HepG2 (cell line): ENCODE measurements around the gene OR6S1. TPM values are rescaled to one million over a fixed set of nuclear protein-coding genes. Genes with fewer than 3 reads are reported as not detected.

Experiments used
- ARHGAP35 ChIP-seq: sonication (generic); formaldehyde crosslinking; IDR thresholded peaks from 2 replicates; pipeline ENCODE4 v1.9.0; 2022; ENCODE audit warnings: mild to moderate bottlenecking, inconsistent platforms, moderate library complexity, missing genetic modification reagents, borderline replicate concordance
- ARID4A ChIP-seq: sonication (generic); formaldehyde crosslinking; IDR thresholded peaks from 2 replicates; pipeline ENCODE4 v1.5.0; 2020; ENCODE audit warnings: mild to moderate bottlenecking, missing genetic modification reagents, borderline replicate concordance
- BORCS8-MEF2B ChIP-seq: sonication (generic); formaldehyde crosslinking; IDR thresholded peaks from 2 replicates; pipeline ENCODE4 v1.8.0; 2022; ENCODE audit warnings: mild to moderate bottlenecking, missing genetic modification reagents
- CBFB ChIP-seq: sonication (generic); formaldehyde crosslinking; IDR thresholded peaks from 2 replicates; pipeline ENCODE4 v1.4.0; 2020; ENCODE audit warnings: missing genetic modification reagents
- CBX5 ChIP-seq: sonication (generic); formaldehyde crosslinking; IDR thresholded peaks from 2 replicates; pipeline ENCODE4 v1.4.0; 2020; ENCODE audit warnings: missing genetic modification reagents, borderline replicate concordance
- CEBPB ChIP-seq: IDR thresholded peaks from 2 replicates; pipeline ENCODE4 v1.6.1; 2011; ENCODE audit warnings: low read depth, low read length, improper control_type of control experiment, borderline replicate concordance
- DMAP1 ChIP-seq: IDR thresholded peaks from 2 replicates; pipeline ENCODE4 v1.6.1; 2016
- MEF2D ChIP-seq: sonication (generic); formaldehyde crosslinking; IDR thresholded peaks from 2 replicates; pipeline ENCODE4 v1.5.1; 2020; ENCODE audit warnings: mild to moderate bottlenecking, missing genetic modification reagents
- NFE2L1 ChIP-seq: sonication (generic); formaldehyde crosslinking; IDR thresholded peaks from 2 replicates; pipeline ENCODE4 v1.4.0; 2020; ENCODE audit warnings: missing genetic modification reagents, mild to moderate bottlenecking, borderline replicate concordance
- NRL ChIP-seq: sonication (generic); formaldehyde crosslinking; IDR thresholded peaks from 2 replicates; pipeline ENCODE4 v1.5.0; 2020; ENCODE audit warnings: missing genetic modification reagents, mild to moderate bottlenecking, moderate library complexity, borderline replicate concordance
- SSRP1 ChIP-seq: IDR thresholded peaks from 2 replicates; pipeline ENCODE4 v1.6.1; 2016; ENCODE audit warnings: control low read depth
- ZBTB20 ChIP-seq: sonication (generic); formaldehyde crosslinking; IDR thresholded peaks from 2 replicates; pipeline ENCODE4 v1.8.1; 2023; ENCODE audit warnings: missing genetic modification reagents, low read depth, mild to moderate bottlenecking, borderline replicate concordance
- ZFX ChIP-seq: sonication (generic); formaldehyde crosslinking; IDR thresholded peaks from 2 replicates; pipeline ENCODE4 v1.4.0; 2020; ENCODE audit warnings: mild to moderate bottlenecking, low read depth, missing genetic modification reagents, moderate library complexity
- ZMYM3 ChIP-seq: sonication (generic); formaldehyde crosslinking; IDR thresholded peaks from 2 replicates; pipeline ENCODE4 v1.5.1; 2020; ENCODE audit warnings: mild to moderate bottlenecking, missing genetic modification reagents
- ZNF232 ChIP-seq: sonication (generic); formaldehyde crosslinking; IDR thresholded peaks from 2 replicates; pipeline ENCODE4 v1.4.0; 2020; ENCODE audit warnings: missing genetic modification reagents, borderline replicate concordance
- ZNF543 ChIP-seq: sonication (generic); formaldehyde crosslinking; IDR thresholded peaks from 2 replicates; pipeline ENCODE4 v1.4.0; 2020; ENCODE audit warnings: mild to moderate bottlenecking, missing genetic modification reagents
- ZNF850 ChIP-seq: sonication (generic); formaldehyde crosslinking; conservative IDR thresholded peaks from 2 replicates; pipeline ENCODE4 v1.9.0; 2021; ENCODE audit warnings: mild to moderate bottlenecking, missing genetic modification reagents
- polyA plus RNA-seq, 8 experiments: library from polyadenylated mRNA; depleted of rRNA in 3 of 8; stranded (reverse) in 7 of 8; unstranded in 1 of 8; fragments of >200 nt; fragmentation: Illumina TruSeq in 4 of 8; extraction: Trizol in 4 of 8; gene quantifications; 2 replicates each; pipeline versions ENCODE4 v1.2.1 to v1.2.3, GENCODE V29; 2011 to 2016; ENCODE audit warnings: low read depth in 4 of 8, missing spikeins in 1 of 8, mixed read lengths in 1 of 8; ENCODE audit not compliant: insufficient read depth in 1 of 8
- total RNA-seq, 5 experiments: library from RNA; depleted of rRNA; stranded (reverse); fragments of >200 nt; fragmentation: Illumina TruSeq; extraction: Trizol; gene quantifications; 2 replicates each; pipeline ENCODE4 v1.2.3, GENCODE V29; 2016; ENCODE audit warnings: low read depth in 1 of 5
- TF ChIP-seq, protein P1 (sequence below): sonication (generic); formaldehyde crosslinking; IDR thresholded peaks from 2 replicates; pipeline ENCODE4 v1.5.0; 2020; ENCODE audit warnings: missing genetic modification reagents
- TF ChIP-seq, protein P2 (sequence below): sonication (generic); formaldehyde crosslinking; IDR thresholded peaks from 2 replicates; pipeline ENCODE4 v1.5.1; 2020; ENCODE audit warnings: missing genetic modification reagents, mild to moderate bottlenecking, borderline replicate concordance
- TF ChIP-seq, protein P3 (sequence below): sonication (generic); formaldehyde crosslinking; IDR thresholded peaks from 2 replicates; pipeline ENCODE4 v1.8.1; 2023; ENCODE audit warnings: mild to moderate bottlenecking, missing genetic modification reagents
- TF ChIP-seq, protein P4 (sequence below): sonication (generic); formaldehyde crosslinking; IDR thresholded peaks from 2 replicates; pipeline ENCODE4 v1.5.0; 2020; ENCODE audit warnings: missing genetic modification reagents

The OR6S1 gene
- total and polyA plus RNA-seq, 2 of the 13 experiments (the other 11 are each of a cell fraction or from before 2014, with no cell fraction given) = 0.09 TPM; not detected in 1

DNA sequence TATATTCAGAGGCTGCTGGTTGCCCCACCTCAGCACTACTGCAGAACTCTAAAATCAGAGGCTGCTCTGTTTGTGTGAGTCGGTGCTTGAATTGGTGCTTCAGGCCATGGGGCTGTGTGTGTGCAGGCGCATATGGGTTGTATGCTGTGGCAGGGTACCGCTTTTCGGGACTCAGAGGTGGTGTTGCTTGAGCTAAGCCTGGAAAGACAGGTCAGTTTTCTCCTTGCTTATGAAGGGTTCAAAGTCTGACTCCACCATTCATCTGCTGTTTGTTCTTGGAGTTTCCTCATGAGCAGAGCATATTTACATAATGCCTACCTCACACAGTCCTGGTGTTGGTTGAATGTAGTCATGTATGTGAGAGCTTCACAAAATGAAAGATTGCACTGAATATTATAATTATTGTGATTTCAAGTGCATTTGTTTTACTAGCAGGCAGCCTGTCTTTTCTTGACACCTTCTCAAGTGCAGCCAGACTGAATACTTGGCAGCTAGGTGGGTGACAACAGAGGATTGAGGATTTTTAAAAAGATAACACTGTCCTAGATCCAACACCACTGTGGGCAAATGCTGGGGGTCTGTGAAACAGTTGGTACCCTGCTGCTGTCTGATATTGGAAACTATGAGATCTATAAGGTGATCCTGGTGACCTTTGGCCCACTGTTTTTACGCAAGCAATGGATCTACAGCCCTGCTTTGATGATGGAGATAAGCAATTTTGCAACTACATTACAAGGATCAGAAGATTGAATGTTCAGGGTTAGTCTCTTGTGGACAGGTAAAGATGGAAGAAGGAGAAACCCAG is 46.1 kb upstream of the OR6S1 start (continued):
- TF ChIP-seq, protein P1, sequence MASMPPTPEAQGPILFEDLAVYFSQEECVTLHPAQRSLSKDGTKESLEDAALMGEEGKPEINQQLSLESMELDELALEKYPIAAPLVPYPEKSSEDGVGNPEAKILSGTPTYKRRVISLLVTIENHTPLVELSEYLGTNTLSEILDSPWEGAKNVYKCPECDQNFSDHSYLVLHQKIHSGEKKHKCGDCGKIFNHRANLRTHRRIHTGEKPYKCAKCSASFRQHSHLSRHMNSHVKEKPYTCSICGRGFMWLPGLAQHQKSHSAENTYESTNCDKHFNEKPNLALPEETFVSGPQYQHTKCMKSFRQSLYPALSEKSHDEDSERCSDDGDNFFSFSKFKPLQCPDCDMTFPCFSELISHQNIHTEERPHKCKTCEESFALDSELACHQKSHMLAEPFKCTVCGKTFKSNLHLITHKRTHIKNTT (CRISPR knock-in tag) = no peak
- TF ChIP-seq NFE2L1 (CRISPR knock-in tag) = no peak
- peak; percentile 32; the same call in 1 of the 2 replicates for TF ChIP-seq ZNF543 (CRISPR knock-in tag)
- TF ChIP-seq ZNF232 (CRISPR knock-in tag) = no peak
- TF ChIP-seq CEBPB = peak; percentile 69; the same call in 1 of the 2 replicates
- TF ChIP-seq, protein P2, sequence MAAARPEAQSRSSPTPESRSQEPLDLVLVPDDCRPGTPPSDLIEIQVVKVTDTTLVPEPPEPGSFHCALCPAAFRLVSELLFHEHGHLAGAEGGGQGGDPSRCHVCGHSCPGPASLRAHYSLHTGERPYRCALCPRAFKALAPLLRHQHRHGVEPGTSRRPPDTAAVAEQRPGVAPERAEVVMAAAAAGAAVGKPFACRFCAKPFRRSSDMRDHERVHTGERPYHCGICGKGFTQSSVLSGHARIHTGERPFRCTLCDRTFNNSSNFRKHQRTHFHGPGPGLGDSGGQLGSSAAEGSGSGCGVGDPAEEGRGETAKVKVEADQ (CRISPR knock-in tag) = no peak
- peak; percentile 72; the same call in 1 of the 2 replicates for TF ChIP-seq ZBTB20 (CRISPR knock-in tag)
- TF ChIP-seq ARID4A (CRISPR knock-in tag) = peak; percentile 24; the same call in 1 of the 2 replicates
- peak; percentile 54; the same call in 1 of the 2 replicates for TF ChIP-seq BORCS8-MEF2B (CRISPR knock-in tag)
- TF ChIP-seq CBFB (CRISPR knock-in tag) = no peak
- TF ChIP-seq, protein P3, sequence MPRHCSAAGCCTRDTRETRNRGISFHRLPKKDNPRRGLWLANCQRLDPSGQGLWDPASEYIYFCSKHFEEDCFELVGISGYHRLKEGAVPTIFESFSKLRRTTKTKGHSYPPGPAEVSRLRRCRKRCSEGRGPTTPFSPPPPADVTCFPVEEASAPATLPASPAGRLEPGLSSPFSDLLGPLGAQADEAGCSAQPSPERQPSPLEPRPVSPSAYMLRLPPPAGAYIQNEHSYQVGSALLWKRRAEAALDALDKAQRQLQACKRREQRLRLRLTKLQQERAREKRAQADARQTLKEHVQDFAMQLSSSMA (CRISPR knock-in tag) = no peak
- no peak for TF ChIP-seq ZMYM3 (CRISPR knock-in tag)
- TF ChIP-seq NRL = no peak
- TF ChIP-seq, protein P4, sequence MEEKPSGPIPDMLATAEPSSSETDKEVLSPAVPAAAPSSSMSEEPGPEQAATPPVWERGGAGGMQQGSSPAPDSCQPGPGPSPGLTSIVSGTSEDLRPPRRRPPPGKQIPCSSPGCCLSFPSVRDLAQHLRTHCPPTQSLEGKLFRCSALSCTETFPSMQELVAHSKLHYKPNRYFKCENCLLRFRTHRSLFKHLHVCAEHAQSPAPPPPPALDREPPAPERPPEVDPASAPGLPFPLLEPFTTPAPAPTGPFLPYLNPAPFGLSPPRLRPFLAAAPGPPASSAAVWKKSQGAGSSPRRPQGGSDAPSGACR (CRISPR knock-in tag) = no peak
- TF ChIP-seq DMAP1 (CRISPR knock-in tag) = no peak; the same call in 1 of the 2 replicates
- no peak for TF ChIP-seq CBX5 (CRISPR knock-in tag)
- no peak for TF ChIP-seq ZNF850
- 0 out of 2 replicates have a peak, but pooled peaks have one; percentile 12 for TF ChIP-seq MEF2D
- TF ChIP-seq ZFX (CRISPR knock-in tag) = peak; percentile 28
- TF ChIP-seq SSRP1 (CRISPR knock-in tag) = peak; percentile 4
- no peak; the same call in 1 of the 2 replicates for TF ChIP-seq ARHGAP35 (CRISPR knock-in tag)
